GM10266 (cell line): ENCODE measurements around the gene PPIG.

Source experiments
- DNase-seq: peaks from one replicate; pipeline ENCODE4 v3.0.0; 2012; ENCODE audit errors: extremely low spot score
- TF ChIP-seq, protein P1 (sequence below): IDR thresholded peaks from 2 replicates; pipeline ENCODE4 v1.5.1; 2012; ENCODE audit warnings: mild to moderate bottlenecking, low read depth; ENCODE audit not compliant: control insufficient read depth, insufficient read depth; ENCODE audit errors: missing control alignments

The PPIG gene

DNA sequence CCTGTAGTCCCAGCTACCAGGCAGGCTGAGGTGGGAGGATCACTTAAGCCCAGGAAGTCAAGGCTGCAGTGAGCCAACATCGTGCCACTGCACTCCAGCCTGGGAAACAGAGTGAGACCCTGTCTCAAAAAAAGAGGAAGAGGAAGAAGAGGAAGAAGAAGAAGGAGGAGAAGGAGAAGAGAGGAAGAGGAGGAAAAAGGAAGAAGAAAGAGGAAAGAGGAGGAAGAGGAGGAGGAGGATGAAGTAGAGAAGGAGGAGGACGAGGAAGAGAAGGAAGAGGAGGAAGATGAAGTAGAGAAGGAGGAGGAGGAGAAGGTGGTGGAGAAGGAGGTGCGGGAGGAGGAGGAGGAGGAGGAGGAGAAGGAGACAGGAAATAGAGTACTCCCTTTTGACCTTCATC is 72.0 kb downstream of the PPIG start:
- no peak for DNase-seq
- TF ChIP-seq, protein P1, sequence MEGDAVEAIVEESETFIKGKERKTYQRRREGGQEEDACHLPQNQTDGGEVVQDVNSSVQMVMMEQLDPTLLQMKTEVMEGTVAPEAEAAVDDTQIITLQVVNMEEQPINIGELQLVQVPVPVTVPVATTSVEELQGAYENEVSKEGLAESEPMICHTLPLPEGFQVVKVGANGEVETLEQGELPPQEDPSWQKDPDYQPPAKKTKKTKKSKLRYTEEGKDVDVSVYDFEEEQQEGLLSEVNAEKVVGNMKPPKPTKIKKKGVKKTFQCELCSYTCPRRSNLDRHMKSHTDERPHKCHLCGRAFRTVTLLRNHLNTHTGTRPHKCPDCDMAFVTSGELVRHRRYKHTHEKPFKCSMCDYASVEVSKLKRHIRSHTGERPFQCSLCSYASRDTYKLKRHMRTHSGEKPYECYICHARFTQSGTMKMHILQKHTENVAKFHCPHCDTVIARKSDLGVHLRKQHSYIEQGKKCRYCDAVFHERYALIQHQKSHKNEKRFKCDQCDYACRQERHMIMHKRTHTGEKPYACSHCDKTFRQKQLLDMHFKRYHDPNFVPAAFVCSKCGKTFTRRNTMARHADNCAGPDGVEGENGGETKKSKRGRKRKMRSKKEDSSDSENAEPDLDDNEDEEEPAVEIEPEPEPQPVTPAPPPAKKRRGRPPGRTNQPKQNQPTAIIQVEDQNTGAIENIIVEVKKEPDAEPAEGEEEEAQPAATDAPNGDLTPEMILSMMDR = no peak

DNA sequence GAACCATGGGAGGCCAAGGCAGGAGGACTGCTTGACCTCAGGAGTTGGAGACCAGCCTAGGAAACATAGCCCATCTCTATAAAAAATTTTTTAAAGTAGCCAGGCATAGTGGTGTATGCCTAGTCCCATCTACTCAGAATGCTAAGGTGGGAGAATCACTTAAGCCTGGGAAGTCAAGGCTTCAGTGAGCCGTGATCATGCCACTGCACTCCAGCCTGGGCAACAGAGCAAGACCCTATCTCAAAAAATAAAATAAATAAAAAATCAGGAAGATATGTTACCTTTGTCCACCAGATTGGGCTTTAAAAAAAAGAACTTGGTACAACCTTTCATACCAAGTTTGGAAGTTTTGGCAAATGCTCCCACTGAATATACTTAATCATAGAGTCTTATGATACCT is 74.7 kb downstream of the PPIG start:
- DNase-seq = no peak
- TF ChIP-seq, protein P1 = no peak

DNA sequence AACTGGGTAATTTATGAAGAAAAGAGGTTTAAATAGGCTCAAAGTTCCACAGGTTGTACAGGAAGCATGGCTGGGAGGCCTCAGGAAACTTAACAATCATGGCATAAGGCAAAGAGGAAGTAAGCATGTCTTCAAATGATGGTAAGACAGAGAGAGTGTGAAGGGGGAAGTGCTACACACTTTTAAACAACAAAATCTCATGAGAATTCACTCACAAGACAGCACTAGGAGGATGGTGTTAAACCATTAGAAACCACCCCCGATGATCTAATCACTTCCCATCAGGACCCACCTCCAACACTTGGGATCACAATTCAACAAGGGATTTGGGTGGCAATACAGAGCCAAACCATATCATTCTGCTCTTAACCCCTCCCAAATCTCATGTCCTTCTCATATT is 75.2 kb downstream of the PPIG start:
- no peak for DNase-seq
- TF ChIP-seq, protein P1 = no peak

DNA sequence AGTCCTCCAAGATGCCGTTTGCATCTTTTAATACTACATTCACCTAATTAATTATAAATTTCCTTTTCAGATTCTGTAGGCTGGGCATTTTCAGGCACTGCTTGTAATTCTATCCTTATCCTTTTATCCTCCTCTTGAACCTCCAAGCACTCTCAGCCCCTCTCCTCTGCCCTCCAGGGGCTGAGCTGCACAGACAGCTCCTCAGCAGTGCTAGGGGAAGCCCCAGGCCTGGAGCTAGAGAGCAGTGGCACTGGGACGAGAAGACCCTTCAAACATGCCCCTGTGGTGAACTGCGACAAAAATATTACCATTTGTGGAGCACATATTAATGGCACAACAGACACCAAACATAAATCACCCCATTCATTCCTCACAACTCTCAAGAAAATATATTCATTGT is 77.1 kb downstream of the PPIG start:
- TF ChIP-seq, protein P1 = no peak
- DNase-seq = no peak

DNA sequence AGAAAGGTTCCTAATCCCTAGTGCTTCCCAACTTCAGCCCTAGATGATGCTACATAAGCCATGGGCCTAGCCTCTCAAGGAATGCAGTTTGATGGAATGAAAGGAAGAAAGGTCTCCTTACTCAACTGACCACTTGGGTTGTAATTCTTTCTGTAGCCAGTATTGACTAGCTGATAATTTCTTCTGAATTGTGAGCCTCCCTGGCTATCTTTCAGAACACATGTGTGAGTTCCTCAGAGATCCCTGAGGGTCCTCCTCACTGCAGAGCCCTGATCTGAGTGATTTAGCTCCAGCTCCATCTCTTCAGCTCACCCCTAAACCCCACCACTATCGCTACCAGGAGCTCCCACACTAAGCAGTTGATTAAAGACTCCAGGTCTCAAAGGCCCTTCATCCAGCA is 78.6 kb downstream of the PPIG start:
- TF ChIP-seq, protein P1 = no peak
- DNase-seq = no peak

DNA sequence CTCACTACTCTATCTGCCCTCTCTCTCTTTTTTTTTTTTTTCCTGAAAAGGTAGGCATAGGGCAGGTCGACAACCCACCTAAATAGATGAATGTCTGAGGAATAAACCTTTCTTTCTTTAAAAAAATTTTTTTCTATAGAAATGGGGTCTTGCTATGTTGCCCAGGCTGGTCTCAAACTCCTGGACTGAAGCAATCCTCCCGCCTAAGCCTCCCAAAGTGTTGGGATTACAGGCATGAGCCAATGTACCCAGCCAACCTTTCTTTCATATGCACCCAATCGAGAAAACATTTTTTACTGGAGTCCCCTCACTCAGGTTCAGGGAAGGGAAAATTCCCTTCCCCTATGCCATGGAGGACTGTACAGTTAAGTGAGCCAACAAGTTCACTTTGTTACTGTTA is 79.1 kb downstream of the PPIG start:
- TF ChIP-seq, protein P1 = no peak
- DNase-seq = no peak

DNA sequence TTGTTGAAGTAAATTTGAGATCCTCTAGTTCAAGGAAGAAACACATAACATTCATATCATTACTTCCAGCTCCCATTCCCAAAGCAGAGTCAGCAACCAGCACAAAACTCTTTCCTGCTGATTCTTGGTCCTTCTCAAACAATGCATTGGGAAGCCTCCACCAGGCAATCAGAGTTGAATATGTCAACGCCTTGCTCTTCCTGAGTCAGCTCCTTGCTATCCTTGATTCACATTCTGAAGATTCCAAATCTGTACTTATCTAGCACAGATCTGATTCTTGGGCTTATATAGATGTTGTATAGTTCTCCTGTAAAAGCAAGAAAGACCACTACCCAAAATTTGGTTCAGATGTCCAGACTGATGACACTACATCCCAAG is 80.4 kb downstream of the PPIG start:
- no peak for DNase-seq
- TF ChIP-seq, protein P1 = no peak
